ENCODE results near the gene GPR37.

GRCh38 chr7:124728610-124729009 lies 37.0 kb downstream of the GPR37 start:
- TF ChIP-seq EZH2 (IDR thresholded peaks at IDR 0.05; ENCODE audit: borderline replicate concordance) = no peak
- TF ChIP-seq, protein P1, sequence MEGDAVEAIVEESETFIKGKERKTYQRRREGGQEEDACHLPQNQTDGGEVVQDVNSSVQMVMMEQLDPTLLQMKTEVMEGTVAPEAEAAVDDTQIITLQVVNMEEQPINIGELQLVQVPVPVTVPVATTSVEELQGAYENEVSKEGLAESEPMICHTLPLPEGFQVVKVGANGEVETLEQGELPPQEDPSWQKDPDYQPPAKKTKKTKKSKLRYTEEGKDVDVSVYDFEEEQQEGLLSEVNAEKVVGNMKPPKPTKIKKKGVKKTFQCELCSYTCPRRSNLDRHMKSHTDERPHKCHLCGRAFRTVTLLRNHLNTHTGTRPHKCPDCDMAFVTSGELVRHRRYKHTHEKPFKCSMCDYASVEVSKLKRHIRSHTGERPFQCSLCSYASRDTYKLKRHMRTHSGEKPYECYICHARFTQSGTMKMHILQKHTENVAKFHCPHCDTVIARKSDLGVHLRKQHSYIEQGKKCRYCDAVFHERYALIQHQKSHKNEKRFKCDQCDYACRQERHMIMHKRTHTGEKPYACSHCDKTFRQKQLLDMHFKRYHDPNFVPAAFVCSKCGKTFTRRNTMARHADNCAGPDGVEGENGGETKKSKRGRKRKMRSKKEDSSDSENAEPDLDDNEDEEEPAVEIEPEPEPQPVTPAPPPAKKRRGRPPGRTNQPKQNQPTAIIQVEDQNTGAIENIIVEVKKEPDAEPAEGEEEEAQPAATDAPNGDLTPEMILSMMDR (IDR thresholded peaks at IDR 0.05; ENCODE audit: poor library complexity) = no peak
